Hepatocyte (in vitro differentiated cells): Measurements from ENCODE around the gene PRKCZ.

ENCODE experiments used
- CTCF ChIP-seq: fragments of 200-600 bp; sonication (generic); IDR thresholded peaks from 2 replicates; pipeline ENCODE4 v1.5.1; 2016; ENCODE audit warnings: antibody characterized with exemption, mild to moderate bottlenecking; ENCODE audit not compliant: poor library complexity
- EZH2phosphoT487 ChIP-seq: fragments of 200-600 bp; sonication (generic); IDR thresholded peaks from one replicate; pipeline ENCODE4 v1.6.1; 2018; ENCODE audit warnings: antibody characterized with exemption, mild to moderate bottlenecking, low read depth, moderate library complexity; ENCODE audit not compliant: unreplicated experiment, severe bottlenecking

GRCh38 chr1:2090216-2090890, 40.1 kb downstream of the PRKCZ start:
- no peak for TF ChIP-seq CTCF
- TF ChIP-seq EZH2phosphoT487 = no peak
